Calu3 (cell line): Measurements from ENCODE around the gene C16orf46. TPM values are rescaled to one million over a fixed set of nuclear protein-coding genes. Genes with fewer than 3 reads are reported as not detected.
A peak's percentile ranks its signal among the peaks of the same experiment; 100 is the strongest.

Experiments
- Bru-seq: library from RNA; stranded (reverse); fragments of 400-500 nt; gene quantifications from one replicate; lab custom pipeline; 2021; lab: Mats Ljungman, UMichigan
- BruChase-seq, 2 experiments: library from RNA; stranded (reverse); fragments of 400-500 nt; gene quantifications; one replicate each; lab custom pipeline; 2021; lab: Mats Ljungman, UMichigan
- BruUV-seq: library from RNA; stranded (reverse); fragments of 400-500 nt; replicated peaks from 2 replicates; lab custom pipeline; 2021; lab: Mats Ljungman, UMichigan
- CTCF ChIA-PET: fragments of 300-600 bp; sonication (Branson Sonifier 250); formaldehyde crosslinking; loops from one replicate; lab custom pipeline; 2022; ENCODE audit warnings: antibody characterized with exemption; lab: Charles Lee
- DNase-seq: peaks from one replicate; pipeline ENCODE4 v3.0.0; 2022
- H3K27ac Mint-ChIP-seq: one replicate; pipeline ENCODE4 v1.8.0; 2022; ENCODE audit warnings: mixed read lengths; ENCODE audit not compliant: unreplicated experiment
- H3K27me3 Mint-ChIP-seq: one replicate; pipeline ENCODE4 v1.8.0; 2022; ENCODE audit warnings: mixed read lengths; ENCODE audit not compliant: unreplicated experiment
- H3K36me3 Mint-ChIP-seq: one replicate; pipeline ENCODE4 v1.8.0; 2022; ENCODE audit warnings: mild to moderate bottlenecking, moderate library complexity, mixed read lengths; ENCODE audit not compliant: insufficient read depth, unreplicated experiment
- H3K4me1 Mint-ChIP-seq: one replicate; pipeline ENCODE4 v1.8.0; 2022; ENCODE audit warnings: mild to moderate bottlenecking, low read depth, mixed read lengths; ENCODE audit not compliant: unreplicated experiment
- H3K4me3 Mint-ChIP-seq: one replicate; pipeline ENCODE4 v1.8.0; 2022; ENCODE audit warnings: mild to moderate bottlenecking, low read depth, moderate library complexity, mixed read lengths; ENCODE audit not compliant: unreplicated experiment
- H3K9me3 Mint-ChIP-seq: one replicate; pipeline ENCODE4 v1.8.0; 2022; ENCODE audit warnings: low read depth, mixed read lengths; ENCODE audit not compliant: unreplicated experiment
- intact Hi-C: fragments of 100-400 bp; cut with micrococcal nuclease; formaldehyde crosslinking; loops from one replicate; pipeline ENCODE4 v1.10.0; 2022; ENCODE audit not compliant: unreplicated experiment
- long read RNA-seq: library from polyadenylated mRNA; stranded (forward); transcript quantifications from one replicate; pipeline ENCODE4 v2.0.0, GENCODE V29; 2022
- total RNA-seq: library from RNA; stranded (reverse); gene quantifications from 2 replicates; pipeline ENCODE4 v1.2.3, GENCODE V29; 2022
- TF ChIP-seq, protein P1 (sequence below): fragments of 200-600 bp; IDR thresholded peaks from one replicate; pipeline ENCODE4 v1.8.0; 2022; ENCODE audit warnings: antibody characterized with exemption; ENCODE audit not compliant: unreplicated experiment

Gene C16orf46, protein sequence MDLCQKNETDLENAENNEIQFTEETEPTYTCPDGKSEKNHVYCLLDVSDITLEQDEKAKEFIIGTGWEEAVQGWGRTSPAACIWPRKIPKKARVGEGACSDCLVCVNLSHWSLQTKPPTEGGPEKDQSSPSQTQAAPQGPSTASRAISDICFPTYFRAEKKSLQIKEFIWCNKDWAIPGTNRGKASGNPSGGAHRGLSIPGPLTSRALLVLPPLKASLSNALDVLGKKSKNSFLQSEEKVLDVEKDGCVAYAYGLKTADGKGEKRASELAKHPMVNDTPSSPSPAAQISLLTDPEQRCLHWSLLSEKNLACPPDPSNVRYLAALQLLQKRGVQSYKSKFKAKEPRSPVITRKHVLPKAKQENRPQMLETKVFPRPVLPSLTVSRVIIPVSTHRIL
- total RNA-seq = 2.2 TPM in 1 of 2 replicates, not detected in the other
- percentile 70 among the genes with signal in this experiment for Bru-seq, nascent RNA
- BruChase-seq, experiment 1, labeled RNA remaining after a 6-hour chase = percentile 87 among the genes with signal in this experiment
- percentile 91 among the genes with signal in this experiment for BruChase-seq, experiment 2, labeled RNA remaining after a 2-hour chase
- long read RNA-seq, partial matches to known transcripts = 0 of 6 reads
- long read RNA-seq, other reads (novel, unspliced or antisense) = 4 of 6 reads

DNA sequence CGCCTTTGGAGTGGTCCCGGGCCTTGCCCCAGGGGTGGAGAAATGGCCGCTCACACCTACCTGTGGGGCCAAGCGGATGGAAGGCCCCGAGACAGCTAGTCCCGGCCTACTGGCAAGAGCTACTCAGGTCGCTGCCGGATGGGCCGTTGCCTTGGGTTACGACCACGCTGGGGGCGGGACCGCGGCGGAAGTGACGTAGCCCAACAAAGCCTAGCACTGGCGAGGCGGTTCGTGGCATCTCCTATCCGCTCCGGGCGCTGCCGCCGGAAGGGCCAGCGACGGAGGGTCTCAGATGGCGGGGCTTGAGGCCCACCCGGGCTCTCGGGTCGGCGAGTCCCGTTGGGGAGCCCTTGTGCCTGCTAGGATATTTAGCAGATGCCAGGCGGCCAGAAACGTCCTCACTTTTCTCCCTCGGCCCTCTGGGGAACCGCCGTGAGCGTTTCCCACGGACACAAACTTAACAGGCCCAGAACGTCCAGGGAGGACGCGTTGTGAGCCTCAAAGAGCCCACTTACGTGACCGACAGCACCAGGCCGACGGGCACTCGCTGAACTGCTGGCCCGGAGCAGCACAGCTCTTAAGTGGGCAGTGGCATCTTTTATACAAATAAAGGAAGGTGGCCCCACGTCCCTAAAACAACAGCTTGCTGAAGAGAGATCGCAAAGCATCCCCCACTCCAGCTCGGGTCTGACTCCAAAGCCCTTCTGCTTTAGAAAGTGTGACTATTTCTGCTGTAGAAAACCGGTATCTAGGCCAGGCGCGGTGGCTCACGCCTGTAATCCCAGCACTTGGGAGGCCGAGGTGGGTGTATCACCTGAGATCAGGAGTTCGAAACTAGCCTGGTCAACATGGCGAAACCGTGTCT, at the start of gene C16orf46:
C16orf46 (minus strand) TSS at position 163 of the 865 bp plus-strand sequence. CDS start 13,283 bp downstream, outside the sequence.
- peak; percentile 99 for DNase-seq
- intact Hi-C loops = loop anchor here (5.0 kb wide), 1 partner anchor 65 kb away; no protein-coding TSS in a partner anchor
- TF ChIP-seq, protein P1, sequence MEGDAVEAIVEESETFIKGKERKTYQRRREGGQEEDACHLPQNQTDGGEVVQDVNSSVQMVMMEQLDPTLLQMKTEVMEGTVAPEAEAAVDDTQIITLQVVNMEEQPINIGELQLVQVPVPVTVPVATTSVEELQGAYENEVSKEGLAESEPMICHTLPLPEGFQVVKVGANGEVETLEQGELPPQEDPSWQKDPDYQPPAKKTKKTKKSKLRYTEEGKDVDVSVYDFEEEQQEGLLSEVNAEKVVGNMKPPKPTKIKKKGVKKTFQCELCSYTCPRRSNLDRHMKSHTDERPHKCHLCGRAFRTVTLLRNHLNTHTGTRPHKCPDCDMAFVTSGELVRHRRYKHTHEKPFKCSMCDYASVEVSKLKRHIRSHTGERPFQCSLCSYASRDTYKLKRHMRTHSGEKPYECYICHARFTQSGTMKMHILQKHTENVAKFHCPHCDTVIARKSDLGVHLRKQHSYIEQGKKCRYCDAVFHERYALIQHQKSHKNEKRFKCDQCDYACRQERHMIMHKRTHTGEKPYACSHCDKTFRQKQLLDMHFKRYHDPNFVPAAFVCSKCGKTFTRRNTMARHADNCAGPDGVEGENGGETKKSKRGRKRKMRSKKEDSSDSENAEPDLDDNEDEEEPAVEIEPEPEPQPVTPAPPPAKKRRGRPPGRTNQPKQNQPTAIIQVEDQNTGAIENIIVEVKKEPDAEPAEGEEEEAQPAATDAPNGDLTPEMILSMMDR = no peak
- Mint-ChIP-seq H3K4me3 (no peak within 1 kb of the TSS), H3K4me1 (no peaks in the 10 kb centered on the region), H3K27me3 (no peaks in the 10 kb centered on the region), H3K27ac (no peak within 1 kb of the TSS), H3K36me3 (peaks cover 14% of the 10 kb centered on the region), H3K9me3 (no peaks in the 10 kb centered on the region)
- BruUV-seq = TSS peak; percentile 94
- CTCF ChIA-PET = interaction anchor here (0.5 to 1.2 kb wide), 5 partner anchors 14 to 161 kb away, joined by 3 to 9 read pairs (median 3); partner anchors contain the start of genes ATMIN and BCO1

DNA sequence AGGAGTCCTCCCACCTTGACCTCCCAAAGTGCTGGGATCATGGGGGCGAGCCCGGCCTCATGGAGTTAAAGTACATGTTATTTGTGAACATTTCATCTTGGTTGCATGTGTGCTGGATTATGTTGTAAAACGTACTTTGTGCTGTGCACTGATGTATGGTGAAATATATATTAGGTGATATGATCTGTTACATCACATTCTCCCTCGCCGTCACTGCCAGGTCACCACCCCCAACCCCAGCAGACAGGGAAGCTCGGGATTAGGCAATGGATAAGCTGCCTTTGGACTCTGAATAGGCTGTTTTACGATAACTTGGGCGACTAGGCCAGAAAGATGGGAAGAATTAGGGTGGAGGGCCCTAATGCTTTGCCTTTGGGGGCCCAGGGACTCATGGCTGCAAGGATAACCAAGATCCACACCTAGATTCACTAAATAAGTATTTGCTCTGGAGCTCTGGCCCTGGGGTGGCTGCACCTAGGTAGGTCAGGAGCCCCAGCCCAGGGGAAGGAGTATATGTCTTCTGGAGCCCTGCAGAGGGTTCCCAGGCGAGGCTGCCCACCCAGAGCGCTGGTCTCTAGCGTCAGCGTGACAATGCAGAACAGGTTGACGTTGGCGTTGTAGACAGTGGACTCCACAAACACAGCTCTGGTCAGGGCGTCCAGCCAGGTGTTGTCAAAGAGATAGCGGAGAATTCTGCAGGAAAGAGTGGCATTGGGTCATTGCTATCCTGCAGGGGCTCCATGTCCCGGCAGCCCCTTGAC, 46.2 kb upstream of the C16orf46 start:
- Mint-ChIP-seq H3K27me3 (no peaks in the 10 kb centered on the region), H3K9me3 (no peaks in the 10 kb centered on the region), H3K36me3 (no peaks in the 10 kb centered on the region), H3K4me1 (no peaks in the 10 kb centered on the region), H3K4me3 (no peak overlapping the region), H3K27ac (no peak overlapping the region)
- DNase-seq = no peak
- TF ChIP-seq, protein P1 = no peak
- intact Hi-C loops = no loop called here
- BruUV-seq = no TSS peak
- CTCF ChIA-PET = no interaction called here

DNA sequence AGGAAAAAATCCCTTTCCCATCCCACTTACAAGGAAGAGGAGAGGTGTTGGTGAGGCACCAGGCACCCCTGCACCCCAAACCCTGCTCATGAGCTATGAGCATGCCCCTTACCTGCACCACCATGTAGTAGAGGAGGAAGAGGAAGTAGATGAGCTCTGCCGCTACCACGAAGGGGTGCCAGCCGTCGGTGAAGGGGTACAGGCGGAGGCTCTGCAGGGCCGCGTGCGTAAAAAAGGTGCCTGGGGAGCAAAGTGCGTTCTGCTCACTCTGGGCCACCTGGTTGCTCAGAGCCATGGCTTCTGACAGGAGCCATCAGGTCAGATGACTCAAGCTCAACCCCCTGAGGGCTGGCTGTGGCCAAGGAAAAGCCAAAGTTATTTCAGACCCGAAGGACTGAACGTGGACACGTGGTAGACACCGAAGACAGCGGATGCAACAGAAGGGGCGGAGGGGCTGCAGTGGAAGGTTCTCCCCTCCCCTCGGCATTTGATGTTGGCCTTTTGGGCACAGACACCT, 44.5 kb upstream of the C16orf46 start:
- intact Hi-C loops = no loop called here
- H3K27me3 Mint-ChIP-seq = no peaks in the 10 kb centered on the region
- TF ChIP-seq, protein P1 = no peak
- no peak overlapping the region for H3K27ac Mint-ChIP-seq
- no peaks in the 10 kb centered on the region for H3K36me3 Mint-ChIP-seq
- CTCF ChIA-PET = no interaction called here
- BruUV-seq = no TSS peak
- no peak for DNase-seq
- no peaks in the 10 kb centered on the region for H3K9me3 Mint-ChIP-seq
- H3K4me3 Mint-ChIP-seq = no peak overlapping the region
- no peaks in the 10 kb centered on the region for H3K4me1 Mint-ChIP-seq
